ENCODE results near the gene KCNK3.

KCNK3 gene

DNA sequence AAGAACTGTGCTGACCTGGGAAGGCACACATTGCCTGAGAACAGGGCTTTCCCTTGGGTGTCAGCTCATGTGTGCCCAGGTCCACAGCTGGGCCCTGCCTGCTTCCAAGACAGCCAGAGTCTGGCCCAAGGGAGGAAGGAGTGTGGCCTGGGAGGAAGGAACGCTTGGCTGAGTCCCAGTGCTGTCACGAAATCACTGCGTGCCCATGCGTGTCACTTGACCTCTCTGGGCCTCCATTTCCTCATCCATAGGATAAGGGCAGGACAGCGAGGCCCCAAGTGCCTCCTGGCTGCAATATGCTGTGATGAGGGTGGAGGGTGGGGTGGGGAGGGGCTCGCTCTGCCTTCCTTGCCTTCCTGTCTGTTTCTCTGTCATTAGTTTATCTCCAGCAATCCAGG is 642 bp upstream of the KCNK3 start:
- DNase-seq (ENCODE audit: low read depth in 2 of 2): no peak

DNA sequence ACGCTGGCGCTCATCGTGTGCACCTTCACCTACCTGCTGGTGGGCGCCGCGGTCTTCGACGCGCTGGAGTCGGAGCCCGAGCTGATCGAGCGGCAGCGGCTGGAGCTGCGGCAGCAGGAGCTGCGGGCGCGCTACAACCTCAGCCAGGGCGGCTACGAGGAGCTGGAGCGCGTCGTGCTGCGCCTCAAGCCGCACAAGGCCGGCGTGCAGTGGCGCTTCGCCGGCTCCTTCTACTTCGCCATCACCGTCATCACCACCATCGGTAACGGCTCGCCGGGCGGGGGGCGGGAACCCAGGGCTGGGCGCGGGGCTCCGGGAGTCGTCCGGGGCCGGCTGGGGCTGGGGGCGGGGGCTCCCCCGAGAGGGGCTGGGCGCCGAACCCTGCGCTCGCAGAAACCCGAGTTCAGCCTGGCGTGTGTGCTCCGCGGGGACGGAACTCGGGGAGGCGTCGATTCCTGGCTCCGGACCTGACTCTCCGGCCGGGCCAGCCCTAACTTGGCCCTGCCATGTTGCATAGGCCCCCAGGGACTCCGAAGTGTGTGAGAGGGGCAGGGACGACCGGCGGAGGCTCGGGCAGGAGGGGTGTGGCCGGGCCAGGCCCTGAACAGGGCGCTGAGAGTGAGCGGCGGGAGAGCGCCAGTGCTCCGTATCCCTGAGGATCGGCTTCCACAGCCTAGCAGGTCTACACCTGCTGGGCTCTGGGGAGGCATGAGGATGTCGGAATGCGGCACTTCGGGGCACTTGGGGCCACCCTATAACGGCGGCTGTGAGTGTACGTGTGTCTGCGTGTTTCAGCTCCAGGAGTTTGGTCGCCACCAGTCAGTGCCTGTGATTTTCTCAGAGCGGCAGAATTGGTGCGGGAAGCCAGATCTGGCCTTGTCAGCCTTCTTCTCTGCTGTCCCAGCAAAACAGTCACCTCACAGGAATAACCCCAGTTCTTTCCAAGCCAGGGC is 651 bp downstream of the KCNK3 start:
- DNase-seq (ENCODE audit: low read depth in 2 of 2): peak in 1 of 2 donors; percentile 3

DNA sequence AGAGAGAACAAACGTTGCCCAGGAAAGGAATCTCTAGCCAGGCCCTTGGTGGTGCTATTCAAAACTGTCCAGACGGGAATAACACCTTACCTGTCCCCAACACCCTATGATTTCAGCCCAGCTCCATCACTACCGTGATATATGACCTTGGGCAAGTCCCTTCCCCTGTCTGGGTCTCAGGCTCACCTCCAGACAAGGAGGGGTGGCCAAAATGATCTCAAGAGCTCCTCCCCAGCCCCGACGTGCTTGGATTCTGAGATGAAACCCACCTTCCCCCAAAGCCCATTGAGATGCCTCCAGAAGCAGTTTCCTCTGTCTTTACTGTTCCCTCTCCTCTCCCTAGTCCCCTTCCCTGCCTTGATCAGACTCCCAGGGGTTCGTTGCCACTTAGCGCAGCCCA is 1.5 kb downstream of the KCNK3 start:
- no peak for DNase-seq (ENCODE audit: low read depth in 2 of 2)

DNA sequence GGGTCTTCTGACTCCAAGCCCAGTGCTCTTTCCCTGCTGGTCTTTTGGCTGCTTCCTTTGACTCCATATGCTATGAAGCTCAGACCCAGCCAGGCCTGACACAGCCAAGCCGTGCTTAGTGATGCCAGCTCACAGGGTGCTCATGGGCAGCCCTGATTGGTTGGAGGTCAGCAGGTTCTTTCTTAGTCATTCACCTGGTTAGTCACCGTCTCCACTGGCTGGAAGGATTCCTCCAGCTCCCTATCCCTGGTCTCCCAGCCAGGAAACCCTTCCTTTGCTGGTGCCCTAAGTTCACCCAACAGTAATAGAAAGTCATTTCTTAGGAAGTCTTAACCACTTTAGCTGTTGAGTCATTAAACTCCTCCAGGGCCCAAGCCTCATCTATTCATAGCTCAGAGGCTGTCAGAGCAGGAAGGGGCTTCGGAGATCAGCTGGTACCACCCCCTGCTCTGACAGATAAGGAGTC is 3.9 kb downstream of the KCNK3 start:
- DNase-seq (ENCODE audit: low read depth in 2 of 2): no peak

DNA sequence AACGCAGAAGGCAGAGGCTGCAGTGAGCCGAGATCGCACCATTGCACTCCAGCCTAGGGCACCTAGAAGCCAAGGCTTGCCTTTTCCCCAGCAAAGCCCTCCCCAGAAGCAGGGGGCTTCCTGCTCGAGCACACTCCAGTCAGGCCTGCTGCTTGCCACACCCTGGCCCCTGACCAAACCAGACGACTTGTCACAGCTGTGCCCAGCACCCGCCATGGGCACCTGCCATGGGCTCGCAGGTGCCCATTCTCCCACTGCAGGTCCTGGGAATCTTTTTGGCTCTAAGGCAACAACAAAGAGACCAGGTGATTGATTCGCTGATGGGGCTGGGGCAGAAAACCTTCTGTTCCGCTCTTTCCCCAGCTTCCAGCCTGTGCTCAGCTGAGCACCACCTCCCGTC is 4.9 kb downstream of the KCNK3 start:
- no peak for DNase-seq (ENCODE audit: low read depth in 2 of 2)

DNA sequence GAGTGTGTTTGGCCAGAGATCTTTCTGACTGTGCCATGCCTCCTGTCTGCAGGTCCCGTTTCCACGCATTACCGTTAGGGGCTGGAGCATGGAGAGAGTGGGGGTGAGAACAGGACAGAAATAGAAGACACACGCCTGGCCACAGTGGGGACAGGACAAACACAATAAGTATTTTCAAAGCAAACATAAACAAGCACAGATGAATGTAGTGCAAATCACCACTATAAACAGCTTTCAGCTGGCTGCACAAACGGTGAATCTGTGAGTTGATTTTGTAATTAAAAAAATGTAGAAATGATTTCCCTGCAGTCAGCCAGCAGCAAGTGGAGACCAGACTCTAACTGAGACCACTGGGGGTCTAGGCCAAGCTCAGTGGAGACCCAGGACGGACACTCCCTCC is 6.8 kb downstream of the KCNK3 start:
- no peak for DNase-seq (ENCODE audit: low read depth in 2 of 2)

DNA sequence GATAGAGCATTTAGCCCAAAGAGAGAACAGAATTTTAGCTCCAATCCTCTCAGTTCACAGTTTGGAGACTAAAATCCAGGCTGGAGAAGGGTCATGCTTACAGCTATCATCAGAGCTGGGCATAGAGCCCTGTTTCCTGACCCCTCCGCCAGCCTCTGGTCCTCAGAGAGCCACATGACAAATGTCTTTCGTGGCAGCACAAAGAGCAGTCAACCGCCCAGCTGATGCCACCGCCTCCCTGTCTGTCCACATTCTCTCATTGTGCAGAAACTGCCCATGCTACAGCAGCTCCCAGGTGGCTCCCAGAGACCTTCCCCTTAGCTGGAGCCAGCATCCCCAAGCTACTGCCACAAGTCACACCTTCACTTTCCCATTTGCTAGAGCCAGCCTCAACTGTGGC is 7.6 kb downstream of the KCNK3 start:
- no peak for DNase-seq (ENCODE audit: low read depth in 2 of 2)

DNA sequence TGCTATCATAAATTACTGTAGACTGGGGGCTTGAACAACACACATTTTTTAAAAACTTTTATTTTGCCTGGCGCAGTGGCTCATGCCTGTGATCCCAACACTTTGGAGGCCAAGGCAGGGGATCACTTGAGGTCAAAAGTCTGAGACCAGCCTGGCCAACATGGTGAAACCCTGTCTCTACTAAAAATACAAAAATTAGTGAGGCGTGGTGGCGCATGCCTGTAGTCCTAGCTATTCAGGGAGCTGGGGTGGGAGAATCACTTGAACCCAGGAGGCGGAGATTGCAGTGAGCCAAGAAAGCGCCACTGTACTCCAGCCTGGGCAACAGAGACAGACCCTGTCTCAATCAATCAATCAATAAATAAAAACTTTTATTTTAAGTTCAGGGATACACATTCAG is 9.1 kb downstream of the KCNK3 start:
- DNase-seq (ENCODE audit: low read depth in 2 of 2): no peak

DNA sequence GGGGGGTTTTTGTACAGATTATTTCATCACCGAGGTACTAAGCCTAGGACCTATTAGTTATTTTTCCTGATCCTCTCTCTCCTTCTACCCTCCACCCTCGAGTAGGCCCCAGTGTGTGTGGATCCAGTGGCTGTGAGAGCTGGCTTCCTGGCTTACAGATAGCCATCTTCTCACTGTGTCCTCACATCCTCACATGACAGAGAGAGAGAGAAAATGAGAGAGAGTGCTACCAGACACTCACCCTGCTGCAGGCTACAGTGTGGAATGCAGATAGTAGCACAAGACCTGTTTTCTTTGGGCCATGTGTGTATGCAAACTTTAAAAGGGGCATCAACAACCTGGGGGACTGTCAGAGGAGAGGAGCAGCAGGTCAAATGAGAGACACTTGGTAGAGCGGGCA is 9.5 kb downstream of the KCNK3 start:
- DNase-seq (ENCODE audit: low read depth in 2 of 2): no peak

DNA sequence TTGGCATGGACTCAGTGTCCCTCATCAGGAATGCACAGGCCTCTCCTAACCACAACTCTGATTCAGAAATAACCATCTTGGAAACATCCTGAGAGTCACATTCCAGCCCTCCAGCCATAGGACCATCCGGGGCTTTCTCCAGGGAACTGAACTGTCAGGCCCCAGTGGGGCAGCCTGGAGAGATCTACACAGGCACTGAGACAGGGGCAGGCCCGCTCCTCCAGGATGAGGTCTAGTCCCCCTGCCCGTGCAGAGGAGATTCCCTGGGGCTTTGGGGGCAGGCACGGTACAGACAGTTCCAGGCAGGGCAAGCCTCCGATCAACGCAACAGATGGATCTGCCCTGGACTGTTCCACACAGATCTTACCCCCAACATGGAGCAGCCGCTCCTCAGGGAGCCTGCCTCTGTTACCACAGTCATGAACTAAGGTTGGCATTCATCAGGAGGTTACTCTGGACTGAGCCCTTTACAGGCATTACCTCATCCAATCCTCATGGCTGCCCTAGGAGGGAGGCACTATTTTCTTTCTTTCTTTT is 12.0 kb downstream of the KCNK3 start:
- no peak for DNase-seq (ENCODE audit: low read depth in 2 of 2)

DNA sequence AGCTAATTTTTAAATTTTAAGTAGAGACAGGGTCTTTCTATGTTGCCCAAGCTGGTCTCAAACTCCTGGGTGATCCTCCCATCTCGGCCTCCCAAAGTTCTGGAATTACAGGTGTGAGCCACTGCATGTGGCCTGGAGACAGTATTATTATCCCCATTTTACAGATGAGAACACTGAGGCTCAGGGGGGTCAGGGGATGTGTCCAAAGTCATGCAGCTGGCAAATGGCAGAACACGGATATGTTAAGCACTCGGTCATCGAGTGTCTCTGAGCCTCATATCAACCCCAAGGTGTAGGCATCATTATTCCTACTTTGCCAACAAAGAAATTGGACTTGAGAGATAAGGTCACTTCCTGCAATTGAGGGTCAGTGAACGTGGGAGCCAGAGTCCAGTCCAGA is 12.6 kb downstream of the KCNK3 start:
- DNase-seq (ENCODE audit: low read depth in 2 of 2): no peak

DNA sequence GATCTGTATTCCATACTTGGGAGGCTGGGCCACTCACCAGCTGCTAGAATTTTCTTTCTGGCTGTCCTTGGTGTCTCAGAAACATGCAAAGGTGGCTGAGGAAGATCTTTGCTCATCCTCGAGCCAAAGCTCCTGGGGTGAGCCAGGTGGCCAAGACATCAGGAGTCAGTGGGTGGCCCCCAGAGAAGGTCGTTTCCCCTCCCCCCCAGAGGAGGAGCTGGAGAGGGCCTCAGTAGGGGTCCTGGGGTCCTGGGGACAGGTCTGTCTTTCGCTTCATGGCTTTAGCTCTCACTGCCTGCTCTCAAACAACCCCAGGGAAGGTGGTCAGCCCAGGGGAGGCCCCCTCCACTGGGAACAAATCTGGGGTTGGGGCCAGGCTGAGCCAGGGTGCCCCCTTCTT is 13.6 kb downstream of the KCNK3 start:
- no peak for DNase-seq (ENCODE audit: low read depth in 2 of 2)

DNA sequence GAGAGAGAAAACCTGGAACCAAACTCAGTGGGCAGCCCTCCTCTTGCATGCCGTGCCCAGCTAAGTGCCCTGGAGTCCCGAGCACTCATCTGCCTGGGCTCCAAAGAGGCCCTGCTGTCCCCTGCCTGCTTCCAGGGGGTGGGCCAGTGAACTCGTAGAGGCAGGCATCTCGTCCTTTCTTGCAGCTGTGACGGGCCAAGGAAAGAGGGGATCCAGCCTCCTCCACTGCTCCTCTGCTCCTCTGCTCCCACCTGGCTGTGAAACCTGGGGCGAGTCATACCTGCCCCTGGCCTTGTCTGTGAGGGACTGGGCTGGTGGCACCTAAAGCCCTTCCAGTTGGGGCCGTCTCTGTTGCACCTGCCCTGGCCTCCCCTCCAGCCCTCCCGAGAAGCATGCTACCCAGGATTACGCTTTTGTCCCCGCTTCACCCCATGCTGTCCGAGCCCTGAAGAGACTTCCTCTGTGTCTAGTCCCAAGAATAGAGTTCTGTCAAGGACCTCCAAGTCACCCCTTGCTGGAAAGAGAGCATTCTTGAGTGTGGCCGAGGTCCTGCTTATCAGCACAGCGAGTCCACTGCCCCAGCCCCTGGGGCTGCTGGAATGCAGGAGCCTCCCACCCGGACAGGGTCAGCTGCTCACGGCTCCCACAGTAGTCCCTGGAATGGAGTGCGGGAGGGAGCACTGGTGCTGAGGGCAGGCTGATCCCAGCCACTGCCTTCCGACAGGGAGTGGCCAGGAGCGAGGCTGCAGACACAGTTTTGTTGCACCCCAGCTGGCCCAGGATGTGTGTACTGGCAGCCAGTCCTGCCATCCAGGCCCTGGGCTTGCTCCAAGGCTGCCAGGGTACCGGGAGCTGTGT is 14.3 kb downstream of the KCNK3 start:
- no peak for DNase-seq (ENCODE audit: low read depth in 2 of 2)

DNA sequence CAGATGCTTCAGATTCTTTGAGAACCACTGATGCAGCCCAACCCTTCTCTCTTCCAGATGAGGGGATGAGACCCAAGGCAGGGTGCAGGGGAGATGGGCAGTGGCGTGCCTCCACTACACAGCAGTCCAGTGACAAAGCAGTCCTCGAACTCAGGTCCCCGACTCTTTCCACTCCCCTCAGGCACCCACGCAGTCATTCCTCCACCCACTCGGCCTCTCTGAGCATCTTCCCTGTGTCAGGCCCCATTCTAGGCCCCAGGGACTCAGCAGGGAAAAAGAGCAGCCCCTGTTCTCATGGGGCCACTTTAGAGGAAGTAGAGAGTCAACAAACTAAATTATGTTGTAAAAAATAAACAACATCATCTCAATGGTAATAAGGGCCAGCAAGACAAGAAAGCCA is 15.2 kb downstream of the KCNK3 start:
- no peak for DNase-seq (ENCODE audit: low read depth in 2 of 2)

DNA sequence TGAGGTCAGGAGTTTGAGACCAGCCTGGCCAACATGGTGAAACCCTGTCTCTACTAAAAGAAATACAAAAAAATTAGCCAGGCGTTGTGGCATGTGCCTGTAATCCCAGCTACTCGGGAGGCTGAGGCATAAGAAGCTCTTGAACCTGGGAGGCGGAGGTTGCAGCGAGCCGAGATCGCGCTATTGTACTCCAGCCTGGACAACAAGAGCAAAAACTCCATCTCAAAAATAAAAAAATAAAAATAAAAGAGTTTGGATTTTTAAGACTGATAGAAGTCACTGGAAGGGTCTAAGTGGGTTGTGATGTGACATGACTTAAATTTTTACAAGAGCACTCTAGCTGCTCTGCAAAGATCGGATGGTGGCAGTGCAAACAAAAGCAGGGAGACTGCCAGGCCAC is 15.9 kb downstream of the KCNK3 start:
- DNase-seq (ENCODE audit: low read depth in 2 of 2): no peak

DNA sequence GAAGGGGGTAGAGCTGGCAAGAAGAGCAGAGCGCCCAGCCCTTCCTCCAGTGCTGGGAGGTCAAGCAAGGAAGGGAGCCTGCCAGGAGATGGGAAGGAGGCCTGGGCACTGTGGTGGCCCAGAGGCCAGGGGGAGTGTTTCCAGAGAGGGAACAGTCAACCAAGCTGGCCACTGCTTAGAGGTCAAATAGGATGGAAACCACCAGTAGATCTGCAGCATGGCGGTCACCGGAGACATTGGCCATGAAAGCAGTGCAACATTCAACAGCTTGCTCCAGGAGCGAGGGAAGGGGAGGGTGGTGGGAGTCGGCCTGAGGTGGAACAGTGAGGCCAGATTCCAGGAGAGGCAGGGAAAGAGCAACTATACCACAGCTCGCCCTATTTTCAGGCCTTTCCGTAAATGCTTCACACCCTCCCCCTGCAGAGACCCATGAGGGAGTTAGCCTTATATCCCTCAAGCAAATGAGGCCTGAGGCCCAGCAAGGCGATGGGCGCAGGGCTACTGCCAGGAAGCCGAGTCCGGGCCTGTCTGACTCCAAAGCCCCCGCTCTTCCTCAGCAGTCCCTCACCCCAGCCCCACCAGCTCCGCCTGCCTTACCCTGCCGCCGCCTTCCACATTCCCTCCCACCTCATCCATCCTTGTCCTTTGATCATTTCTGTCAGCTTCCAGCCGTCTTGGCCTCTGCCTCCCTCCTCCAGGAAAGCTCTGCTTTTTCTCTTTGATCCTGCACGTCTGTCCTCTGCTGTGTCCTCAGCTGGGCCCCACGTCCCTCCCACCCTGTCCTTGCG is 17.0 kb downstream of the KCNK3 start:
- no peak for DNase-seq (ENCODE audit: low read depth in 2 of 2)

DNA sequence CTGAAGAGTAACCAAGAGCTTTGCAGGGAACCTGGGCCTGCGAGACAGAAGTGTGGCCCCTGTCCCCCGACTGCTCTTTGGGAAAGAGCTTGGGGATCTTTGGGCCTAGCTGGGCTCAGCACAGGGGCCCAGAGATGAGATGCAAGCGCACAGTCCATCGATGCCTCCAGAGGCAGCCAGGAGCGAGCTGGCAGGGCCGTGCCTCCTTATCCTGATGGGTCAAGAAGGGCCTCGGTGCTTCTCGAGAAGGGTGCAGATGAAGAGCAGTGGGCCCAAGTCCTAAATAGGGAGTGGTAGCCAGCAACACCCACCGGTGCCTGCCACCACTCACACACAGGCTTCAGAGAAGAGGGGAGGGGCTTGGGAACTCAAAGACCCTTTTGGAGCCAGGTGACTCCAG is 17.6 kb downstream of the KCNK3 start:
- DNase-seq (ENCODE audit: low read depth in 2 of 2): no peak

DNA sequence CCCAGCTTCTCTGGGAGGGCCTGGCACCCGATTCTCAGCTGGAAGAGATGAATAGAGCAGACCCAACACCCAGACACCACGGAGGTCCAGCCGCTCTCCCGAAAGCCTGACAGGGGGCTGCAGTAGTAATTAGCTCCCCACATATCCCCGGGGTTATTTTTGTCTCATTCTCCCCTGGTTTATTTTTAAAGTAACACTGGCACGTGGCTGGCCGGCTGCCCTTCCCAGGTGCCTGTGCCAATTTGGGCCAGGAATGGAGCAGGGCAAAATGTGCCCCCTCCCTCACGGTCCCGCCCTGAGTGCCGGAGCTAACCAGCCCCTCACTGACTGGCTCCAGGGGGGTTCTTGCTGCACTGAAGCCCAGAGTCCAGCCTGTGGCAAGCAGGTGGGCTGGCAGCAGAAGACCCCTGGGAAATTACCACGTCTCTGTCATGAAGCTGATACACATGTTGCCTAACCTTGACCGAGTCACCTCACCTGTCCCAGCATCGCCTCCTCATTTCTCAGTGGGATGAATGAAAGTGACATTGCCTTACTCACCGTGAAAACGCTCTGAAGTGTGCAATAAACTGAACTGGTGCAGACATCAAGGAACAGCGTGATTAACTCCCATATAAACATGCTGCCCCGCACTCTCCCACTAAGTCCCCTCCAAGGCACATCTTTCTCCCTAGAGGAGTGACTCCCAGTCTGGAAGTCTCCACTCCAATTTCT is 18.4 kb downstream of the KCNK3 start:
- DNase-seq (ENCODE audit: low read depth in 2 of 2): no peak

DNA sequence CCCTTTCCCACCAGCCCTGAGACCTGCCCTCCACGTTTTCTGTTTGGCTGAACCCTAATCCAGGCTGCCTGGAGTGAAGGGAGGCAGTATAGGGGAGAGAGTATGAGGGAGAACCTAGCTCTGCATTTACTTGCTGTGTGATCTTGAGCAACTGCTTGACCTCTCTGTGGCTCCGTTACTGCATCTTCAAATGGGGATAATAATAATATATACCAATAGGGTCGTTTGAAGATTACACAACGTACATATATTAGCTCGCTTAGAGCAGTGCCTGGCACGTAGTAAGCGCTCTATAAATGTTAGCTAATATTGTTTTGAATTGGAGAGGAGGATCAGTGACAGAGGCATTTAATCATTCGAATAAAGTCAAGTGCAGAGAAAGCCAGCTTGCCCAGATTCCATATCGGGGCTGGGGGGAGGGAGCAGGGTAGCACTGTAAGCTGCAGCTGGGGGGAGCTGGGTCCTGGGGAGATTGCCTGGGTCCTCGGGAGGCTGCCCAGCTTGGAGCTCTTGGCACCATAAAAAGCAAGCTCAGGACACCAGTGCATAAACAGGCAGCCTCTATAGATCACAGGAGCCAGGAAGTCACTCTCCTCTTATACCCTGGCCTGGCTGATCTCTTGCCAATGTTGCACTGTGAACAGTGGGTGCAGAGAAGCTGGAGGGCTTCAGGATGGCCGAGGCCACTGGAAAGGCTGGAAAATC is 19.1 kb downstream of the KCNK3 start:
- DNase-seq (ENCODE audit: low read depth in 2 of 2): no peak

Data from stimulated activated CD4-positive, alpha-beta T cell treated with anti-CD3 and anti-CD28 coated beads, Interleukin-1b, Interleukin-23, amount 100 ng/mL, for 4 hours (primary cell).